Measurements from ENCODE around the gene EMC8. TPM values are rescaled to one million over a fixed set of nuclear protein-coding genes. Genes with fewer than 3 reads are reported as not detected.

EMC8 gene
- total RNA-seq, 1 donor from 2014 or later: 42.7 TPM

DNA sequence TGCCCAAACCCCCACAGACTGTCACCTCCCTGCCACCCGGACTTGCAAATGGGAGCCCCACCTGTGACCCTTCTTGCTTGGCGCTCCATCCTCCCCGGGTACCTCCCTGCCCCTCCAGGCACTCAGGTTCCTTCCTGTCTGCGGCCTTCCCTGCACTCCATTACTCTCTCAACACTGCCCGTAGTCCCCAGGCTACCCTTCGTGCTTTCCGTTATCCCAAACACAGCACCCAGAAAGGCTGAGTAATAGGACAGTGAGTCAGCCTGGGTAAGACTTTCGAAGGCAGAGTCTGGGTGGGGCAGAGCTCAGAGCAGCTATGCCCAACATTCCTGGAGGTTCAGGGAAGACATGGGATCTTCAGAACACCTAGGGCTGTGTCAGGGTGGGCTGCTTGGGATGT lies 31.8 kb downstream of the EMC8 start:
- Mint-ChIP-seq H3K36me3 (ENCODE audit: low read depth, unreplicated experiment) (peaks cover 8% of the 10 kb centered on the region), H3K4me1 (ENCODE audit: unreplicated experiment) (no peaks in the 10 kb centered on the region), H3K9me3 (ENCODE audit: unreplicated experiment) (no peaks in the 10 kb centered on the region), H3K4me3 (ENCODE audit: unreplicated experiment) (no peak overlapping the region), H3K27me3 (ENCODE audit: unreplicated experiment) (no peaks in the 10 kb centered on the region), H3K27ac (ENCODE audit: unreplicated experiment) (no peak overlapping the region)
- DNase-seq (ENCODE audit: low spot score): no peak
- TF ChIP-seq, protein P1, sequence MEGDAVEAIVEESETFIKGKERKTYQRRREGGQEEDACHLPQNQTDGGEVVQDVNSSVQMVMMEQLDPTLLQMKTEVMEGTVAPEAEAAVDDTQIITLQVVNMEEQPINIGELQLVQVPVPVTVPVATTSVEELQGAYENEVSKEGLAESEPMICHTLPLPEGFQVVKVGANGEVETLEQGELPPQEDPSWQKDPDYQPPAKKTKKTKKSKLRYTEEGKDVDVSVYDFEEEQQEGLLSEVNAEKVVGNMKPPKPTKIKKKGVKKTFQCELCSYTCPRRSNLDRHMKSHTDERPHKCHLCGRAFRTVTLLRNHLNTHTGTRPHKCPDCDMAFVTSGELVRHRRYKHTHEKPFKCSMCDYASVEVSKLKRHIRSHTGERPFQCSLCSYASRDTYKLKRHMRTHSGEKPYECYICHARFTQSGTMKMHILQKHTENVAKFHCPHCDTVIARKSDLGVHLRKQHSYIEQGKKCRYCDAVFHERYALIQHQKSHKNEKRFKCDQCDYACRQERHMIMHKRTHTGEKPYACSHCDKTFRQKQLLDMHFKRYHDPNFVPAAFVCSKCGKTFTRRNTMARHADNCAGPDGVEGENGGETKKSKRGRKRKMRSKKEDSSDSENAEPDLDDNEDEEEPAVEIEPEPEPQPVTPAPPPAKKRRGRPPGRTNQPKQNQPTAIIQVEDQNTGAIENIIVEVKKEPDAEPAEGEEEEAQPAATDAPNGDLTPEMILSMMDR (IDR thresholded peaks at IDR 0.05; ENCODE audit: unreplicated experiment): no peak

DNA sequence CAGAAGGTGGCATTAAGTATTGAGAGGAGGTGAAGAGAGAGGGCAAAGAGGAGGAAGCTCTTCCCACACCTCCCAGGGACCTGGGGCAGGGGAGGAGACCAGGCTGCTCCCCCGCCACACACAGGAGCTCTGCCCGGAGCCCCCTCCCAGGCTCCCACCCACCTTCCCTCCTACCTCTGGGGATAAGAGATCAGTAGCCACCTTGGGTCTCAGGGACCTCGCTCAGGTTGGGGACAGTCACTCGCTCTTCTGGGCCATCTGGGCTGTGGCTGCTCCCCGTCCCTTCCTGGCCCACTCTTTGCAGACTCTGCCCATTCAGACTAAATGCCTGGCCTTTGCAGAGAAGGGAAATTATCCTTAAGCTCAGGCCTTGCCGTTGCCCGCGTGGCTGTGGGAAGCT lies 33.6 kb downstream of the EMC8 start:
- Mint-ChIP-seq H3K4me3 (ENCODE audit: unreplicated experiment) (no peak overlapping the region), H3K4me1 (ENCODE audit: unreplicated experiment) (peaks cover 4% of the 10 kb centered on the region), H3K27me3 (ENCODE audit: unreplicated experiment) (no peaks in the 10 kb centered on the region), H3K9me3 (ENCODE audit: unreplicated experiment) (no peaks in the 10 kb centered on the region), H3K27ac (ENCODE audit: unreplicated experiment) (peak overlapping the region; percentile 14), H3K36me3 (ENCODE audit: low read depth, unreplicated experiment) (peaks cover 6% of the 10 kb centered on the region)
- TF ChIP-seq, protein P1 (IDR thresholded peaks at IDR 0.05; ENCODE audit: unreplicated experiment): no peak
- DNase-seq (ENCODE audit: low spot score): no peak

DNA sequence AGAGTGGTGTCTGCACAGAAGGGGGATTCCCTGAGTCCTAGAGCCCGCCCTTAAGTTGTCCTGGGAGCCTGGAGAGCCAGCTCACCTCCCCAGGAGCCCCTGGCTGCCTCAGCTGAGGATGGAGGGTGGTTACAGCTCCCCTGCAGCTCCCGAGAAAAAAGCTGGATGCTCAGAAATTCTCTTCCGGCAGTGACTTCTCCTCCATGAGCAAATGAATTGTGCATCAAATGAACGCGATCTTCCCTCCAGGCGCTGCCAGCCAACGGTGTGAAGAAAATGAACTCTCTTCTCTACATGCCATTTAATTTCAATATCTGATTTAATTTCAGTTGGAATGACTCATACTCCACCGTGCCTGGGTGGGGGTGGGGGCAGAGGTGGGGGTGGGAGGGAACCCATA lies 34.1 kb downstream of the EMC8 start:
- Mint-ChIP-seq H3K36me3 (ENCODE audit: low read depth, unreplicated experiment) (peaks cover 3% of the 10 kb centered on the region), H3K27ac (ENCODE audit: unreplicated experiment) (no peak overlapping the region), H3K4me1 (ENCODE audit: unreplicated experiment) (peaks cover 4% of the 10 kb centered on the region), H3K27me3 (ENCODE audit: unreplicated experiment) (no peaks in the 10 kb centered on the region), H3K9me3 (ENCODE audit: unreplicated experiment) (no peaks in the 10 kb centered on the region), H3K4me3 (ENCODE audit: unreplicated experiment) (no peak overlapping the region)
- no peak for DNase-seq (ENCODE audit: low spot score)
- TF ChIP-seq, protein P1 (IDR thresholded peaks at IDR 0.05; ENCODE audit: unreplicated experiment): no peak

DNA sequence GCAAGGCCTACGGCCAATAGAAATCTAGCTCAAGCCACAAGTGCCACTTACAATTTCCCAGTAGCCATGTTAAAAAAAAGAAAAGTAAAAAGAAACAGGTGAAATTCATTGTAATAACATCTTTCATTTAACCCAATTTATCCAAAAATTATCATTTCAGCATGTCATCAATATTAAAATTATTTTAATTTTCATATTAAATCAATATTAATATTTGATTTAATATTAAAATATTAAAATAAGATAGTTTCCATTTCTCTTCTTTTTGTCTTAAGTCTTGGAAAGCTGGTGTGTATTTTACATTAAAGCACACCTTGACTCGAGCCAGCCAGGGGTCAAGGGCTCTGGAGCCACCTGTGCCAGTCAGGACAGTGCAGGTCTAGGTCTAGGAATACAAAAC lies 35.7 kb downstream of the EMC8 start:
- TF ChIP-seq, protein P1 (IDR thresholded peaks at IDR 0.05; ENCODE audit: unreplicated experiment): no peak
- H3K4me3 Mint-ChIP-seq (ENCODE audit: unreplicated experiment): no peak overlapping the region
- no peaks in the 10 kb centered on the region for H3K27me3 Mint-ChIP-seq (ENCODE audit: unreplicated experiment)
- H3K27ac Mint-ChIP-seq (ENCODE audit: unreplicated experiment): no peak overlapping the region
- no peaks in the 10 kb centered on the region for H3K9me3 Mint-ChIP-seq (ENCODE audit: unreplicated experiment)
- H3K36me3 Mint-ChIP-seq (ENCODE audit: low read depth, unreplicated experiment): no peaks in the 10 kb centered on the region
- peaks cover 9% of the 10 kb centered on the region for H3K4me1 Mint-ChIP-seq (ENCODE audit: unreplicated experiment)
- no peak for DNase-seq (ENCODE audit: low spot score)

DNA sequence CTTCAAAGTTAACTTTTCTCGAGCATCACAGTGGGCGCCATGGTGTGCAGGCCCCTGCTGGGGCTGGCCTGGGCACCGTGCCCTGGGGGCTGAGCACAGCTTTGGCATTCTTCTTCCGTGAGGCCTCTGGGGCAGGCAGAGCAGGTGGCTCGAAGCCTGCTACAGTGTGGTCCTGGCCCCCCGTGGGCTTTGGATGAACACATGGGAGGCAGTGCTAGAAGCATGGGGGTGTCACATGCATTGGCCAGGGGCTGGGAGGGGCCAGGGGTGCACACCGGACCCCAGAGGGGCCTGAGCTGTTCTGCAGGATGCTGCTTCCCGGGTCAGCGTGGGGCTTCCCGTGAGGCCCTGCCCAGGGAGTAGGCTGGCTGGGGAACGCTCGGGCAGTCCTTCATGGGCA lies 36.4 kb downstream of the EMC8 start:
- DNase-seq (ENCODE audit: low spot score): no peak
- H3K9me3 Mint-ChIP-seq (ENCODE audit: unreplicated experiment): no peaks in the 10 kb centered on the region
- H3K4me3 Mint-ChIP-seq (ENCODE audit: unreplicated experiment): no peak overlapping the region
- TF ChIP-seq, protein P1 (IDR thresholded peaks at IDR 0.05; ENCODE audit: unreplicated experiment): no peak
- H3K27ac Mint-ChIP-seq (ENCODE audit: unreplicated experiment): no peak overlapping the region
- peaks cover 9% of the 10 kb centered on the region for H3K4me1 Mint-ChIP-seq (ENCODE audit: unreplicated experiment)
- H3K27me3 Mint-ChIP-seq (ENCODE audit: unreplicated experiment): no peaks in the 10 kb centered on the region
- no peaks in the 10 kb centered on the region for H3K36me3 Mint-ChIP-seq (ENCODE audit: low read depth, unreplicated experiment)

Data from endothelial cell (in vitro differentiated cells).